ENCODE results near the gene FBXO22.
"Not testable (repeated sequence)": the region's sequence is repeated elsewhere in the genome, so short reads cannot be mapped to it uniquely, and the experiment has no call there.

FBXO22 gene

GRCh38 chr15:75903331-75904239 is at the start of gene FBXO22:
Gene FBXO22 (plus strand): TSS chr15:75903878. CDS start chr15:75903964, 86 bp downstream.
- DNase-seq, result peak; percentile 95

DNA sequence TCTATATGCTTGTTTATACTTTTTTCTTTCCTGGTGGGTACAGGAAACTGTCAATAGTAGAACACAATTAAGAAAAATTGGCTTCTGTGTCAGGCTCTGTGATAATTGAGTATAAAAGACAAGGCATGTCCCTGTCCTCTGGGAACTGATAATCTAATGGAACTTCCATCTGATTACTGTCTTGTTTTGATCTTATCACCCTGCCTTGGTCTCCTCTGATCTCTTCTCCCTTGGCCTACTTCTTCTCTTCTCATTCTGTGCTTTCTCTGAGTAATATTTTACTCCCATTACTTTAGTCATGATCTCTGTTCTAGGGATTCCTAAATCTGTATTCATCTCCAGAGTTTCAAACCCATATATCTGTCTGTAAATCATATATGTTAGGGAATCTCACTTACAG is 45.8 kb upstream of the FBXO22 start:
- no peak for DNase-seq

DNA sequence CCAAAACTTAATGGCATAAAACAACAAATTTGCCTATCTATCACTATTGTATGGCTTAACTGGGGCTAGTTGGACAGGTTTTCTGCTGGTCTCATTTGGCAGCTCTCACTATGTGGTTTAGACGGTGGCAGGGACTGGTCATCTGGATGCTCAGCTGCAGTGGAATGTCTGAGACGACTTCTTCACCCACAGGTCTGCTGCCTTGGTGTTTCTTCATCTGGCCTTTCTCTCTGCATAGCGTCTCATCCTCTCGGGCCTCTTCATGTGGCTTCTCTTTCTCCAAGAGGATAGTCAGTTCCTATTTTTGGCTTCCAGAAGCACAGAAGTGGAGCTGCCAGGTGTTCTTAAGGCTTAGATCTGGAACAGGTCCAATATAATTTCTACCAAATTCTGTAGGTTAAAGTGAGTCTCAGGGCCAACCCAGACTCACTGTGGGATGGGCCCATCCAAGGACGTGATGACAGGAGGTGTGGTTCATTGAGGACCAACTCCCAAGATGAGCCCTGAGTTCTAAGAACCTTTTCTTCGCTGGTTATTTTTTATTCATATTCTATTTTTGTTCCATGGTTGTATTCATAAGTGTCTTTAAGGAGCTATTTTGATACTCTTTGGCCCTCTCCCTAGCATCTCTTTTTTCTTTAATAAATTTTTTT is 41.8 kb upstream of the FBXO22 start:
- DNase-seq, result no peak

DNA sequence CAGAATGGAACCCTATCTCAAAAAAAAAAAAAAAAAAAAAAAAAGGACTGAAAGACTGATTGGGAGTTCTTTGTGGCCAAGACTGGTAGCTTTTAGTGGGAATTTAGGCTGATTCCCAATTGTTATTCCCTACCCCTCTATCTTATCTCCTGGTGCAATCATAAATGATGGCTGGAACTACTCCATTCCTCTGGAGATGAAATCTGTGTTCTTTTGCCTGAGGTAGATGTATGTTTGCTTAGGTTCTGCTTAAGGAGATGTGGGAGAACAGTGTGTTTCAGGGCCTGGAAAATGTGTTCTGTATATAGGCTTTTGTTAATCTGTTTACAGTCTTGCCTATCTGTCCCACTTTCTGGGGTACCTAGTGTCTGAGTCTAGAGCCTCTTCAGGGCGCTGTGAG is 40.9 kb upstream of the FBXO22 start:
- no peak for DNase-seq

DNA sequence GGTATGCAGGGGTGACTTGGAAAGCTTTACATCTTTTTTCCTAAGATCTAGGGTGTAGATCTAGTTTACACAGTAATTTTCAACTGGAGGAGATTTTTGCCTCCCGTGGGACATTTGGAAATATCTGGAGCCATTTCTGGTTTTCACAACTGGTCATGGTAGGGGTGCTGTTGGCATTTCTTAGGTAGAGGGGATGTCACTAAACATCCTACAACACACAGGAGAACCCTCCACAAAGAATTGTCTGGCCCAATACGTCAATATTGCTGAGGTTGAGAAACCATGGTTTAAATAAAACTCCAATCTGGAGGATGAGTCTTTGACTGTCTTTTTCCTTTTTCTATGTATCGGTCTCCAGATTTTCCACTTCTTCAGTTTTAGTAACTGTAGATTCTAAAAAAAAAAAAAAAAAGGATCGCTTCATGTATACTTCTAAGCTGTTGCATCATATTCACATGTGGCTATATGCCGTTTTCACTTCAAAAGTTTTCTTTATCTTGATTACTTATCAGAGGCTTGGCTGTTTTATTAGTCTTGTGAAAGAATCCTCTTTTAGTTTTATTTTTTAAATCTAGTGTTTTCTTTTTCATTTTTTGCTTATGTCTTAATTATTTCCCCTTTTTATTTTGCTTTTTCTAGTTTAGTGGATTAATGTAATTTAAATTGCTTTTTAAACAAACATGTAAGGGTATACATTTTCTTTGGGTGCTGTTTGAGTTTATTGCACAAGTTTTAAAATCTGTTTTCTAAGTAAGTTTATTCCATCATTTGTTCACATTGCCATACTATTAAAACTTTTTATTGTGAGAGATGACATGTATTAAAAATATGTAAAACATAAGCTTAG is 39.2 kb upstream of the FBXO22 start:
- DNase-seq, result no peak

- not testable (repeated sequence) for DNase-seq
Observed at GRCh38 chr15:75866045-75866444, 37.6 kb upstream of the FBXO22 start.

DNA sequence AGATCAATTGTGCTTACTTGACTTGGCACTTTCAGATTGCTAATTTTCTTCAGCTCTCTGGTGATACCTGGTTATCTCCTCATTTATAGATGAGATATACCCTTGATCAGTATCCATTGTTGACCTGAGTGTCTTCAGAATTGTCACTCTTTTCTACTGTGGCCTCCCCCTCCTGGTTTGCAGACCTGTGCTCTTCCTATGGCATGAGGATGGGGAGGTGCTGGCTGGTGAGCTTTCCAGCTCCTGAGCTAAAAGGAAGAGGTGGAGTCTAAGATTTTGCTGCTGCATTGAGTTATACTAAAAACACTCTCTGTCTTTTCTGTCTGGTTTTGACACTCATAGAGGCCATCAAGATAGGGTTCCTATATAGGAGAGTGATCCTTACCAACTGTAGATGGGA is 36.8 kb upstream of the FBXO22 start:
- no peak for DNase-seq

GRCh38 chr15:75867449-75867848 is 36.2 kb upstream of the FBXO22 start:
- DNase-seq, result no peak

DNA sequence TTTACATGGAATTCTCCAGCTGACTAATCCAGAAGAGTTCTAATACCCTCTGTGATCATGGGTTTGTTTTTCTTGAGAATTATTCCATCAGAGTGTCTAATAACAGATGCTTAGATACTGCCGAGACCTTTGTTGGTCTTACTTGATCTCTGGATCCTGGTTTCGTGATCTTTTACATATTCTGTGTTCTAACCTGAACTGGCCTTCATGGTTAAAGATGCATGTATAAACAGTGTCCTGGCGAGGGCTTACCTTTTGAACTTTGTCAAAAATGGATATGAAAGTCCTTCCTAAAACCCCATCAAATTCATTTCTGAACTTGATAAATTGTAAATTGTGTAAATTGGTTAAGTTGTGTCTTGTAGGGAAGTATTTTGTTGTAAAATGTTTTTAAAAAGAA is 35.7 kb upstream of the FBXO22 start:
- no peak for DNase-seq

DNA sequence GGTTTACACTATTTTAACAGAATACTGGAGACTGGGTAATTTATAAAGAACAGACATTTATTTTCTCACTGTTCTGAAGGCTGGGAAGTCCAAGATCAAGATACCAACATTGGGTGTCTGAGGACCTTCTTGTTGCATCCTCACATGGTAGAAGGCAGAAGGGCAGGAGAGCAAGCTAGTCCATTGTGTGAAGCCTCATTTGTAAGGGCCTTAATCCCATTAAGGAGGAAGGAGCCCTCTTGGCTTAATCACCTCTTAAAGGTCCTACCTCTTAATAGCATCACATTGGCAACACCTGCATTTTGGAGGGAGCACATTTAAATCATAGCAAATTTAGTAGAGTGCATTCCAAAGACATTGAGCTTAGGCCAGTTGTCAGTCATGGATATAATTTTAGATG is 34.2 kb upstream of the FBXO22 start:
- no peak for DNase-seq

GRCh38 chr15:75871589-75871988 is 32.1 kb upstream of the FBXO22 start:
- DNase-seq, result not testable (repeated sequence)

GRCh38 chr15:75872403-75872990 is 31.2 kb upstream of the FBXO22 start:
- DNase-seq, result no peak

GRCh38 chr15:75884041-75884440 is 19.6 kb upstream of the FBXO22 start:
- DNase-seq, result no peak

DNA sequence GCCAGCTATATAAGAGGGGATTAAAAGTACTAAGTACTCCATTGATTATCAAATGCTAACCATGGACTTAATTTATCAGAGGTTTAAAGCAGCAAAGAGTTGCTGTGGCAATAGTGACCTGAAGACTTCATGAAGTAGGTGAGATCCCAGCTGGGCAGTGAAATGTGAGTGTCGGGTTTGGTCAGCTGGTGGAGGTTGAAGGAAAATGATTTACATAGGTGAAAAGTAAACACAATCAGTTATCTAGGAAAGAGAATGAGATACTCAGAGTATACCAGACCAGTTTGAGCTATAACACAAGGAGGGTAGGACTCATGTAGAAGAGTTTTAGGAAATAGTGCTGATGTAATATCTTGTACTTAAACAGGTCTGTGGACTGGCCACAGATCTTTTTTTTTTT is 16.5 kb upstream of the FBXO22 start:
- no peak for DNase-seq

GRCh38 chr15:75891895-75892294 is 11.8 kb upstream of the FBXO22 start:
- peak; percentile 31 for DNase-seq

DNA sequence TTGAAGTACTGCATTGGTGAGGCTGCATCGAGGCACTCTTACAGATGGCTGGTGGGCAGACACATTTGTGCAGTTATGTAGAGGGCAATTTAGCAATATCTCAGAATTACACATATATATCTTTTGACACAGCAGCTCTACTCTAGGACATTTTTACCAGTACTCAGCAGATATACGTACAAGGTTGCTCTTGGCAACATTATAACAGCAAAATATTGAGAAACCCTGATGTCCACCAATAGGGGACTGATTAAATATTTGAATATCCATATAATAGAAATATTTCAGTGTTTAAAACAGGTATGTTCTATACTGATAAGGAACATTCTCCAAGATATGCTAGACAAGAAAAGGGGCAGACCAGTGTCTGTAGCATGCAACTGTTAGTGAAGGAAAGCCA is 7.9 kb upstream of the FBXO22 start:
- no peak for DNase-seq

GRCh38 chr15:75900577-75900976 is 3.1 kb upstream of the FBXO22 start:
- no peak for DNase-seq

GRCh38 chr15:75902129-75902557 is 1.5 kb upstream of the FBXO22 start:
- DNase-seq, result no peak

- DNase-seq, result no peak
Observed at GRCh38 chr15:75905231-75905630, 1.6 kb downstream of the FBXO22 start.

- not testable (repeated sequence) for DNase-seq
Observed at GRCh38 chr15:75910355-75910754, 6.7 kb downstream of the FBXO22 start.

DNA sequence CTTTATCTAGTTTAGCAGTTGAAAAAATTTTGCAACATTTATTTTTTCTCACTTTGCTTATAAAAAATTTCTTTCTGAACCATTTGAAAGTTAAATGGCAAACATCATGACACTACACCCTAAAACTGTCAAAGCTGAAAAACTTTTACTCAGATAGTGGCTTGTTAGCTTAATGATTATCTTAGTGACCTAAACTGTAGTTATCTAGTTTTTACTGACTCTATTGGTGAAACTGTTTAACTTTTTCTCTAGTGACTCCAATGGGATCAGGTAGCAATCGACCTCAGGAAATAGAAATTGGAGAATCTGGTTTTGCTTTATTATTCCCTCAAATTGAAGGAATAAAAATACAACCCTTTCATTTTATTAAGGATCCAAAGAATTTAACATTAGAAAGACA is 13.3 kb downstream of the FBXO22 start:
- no peak for DNase-seq

DNA sequence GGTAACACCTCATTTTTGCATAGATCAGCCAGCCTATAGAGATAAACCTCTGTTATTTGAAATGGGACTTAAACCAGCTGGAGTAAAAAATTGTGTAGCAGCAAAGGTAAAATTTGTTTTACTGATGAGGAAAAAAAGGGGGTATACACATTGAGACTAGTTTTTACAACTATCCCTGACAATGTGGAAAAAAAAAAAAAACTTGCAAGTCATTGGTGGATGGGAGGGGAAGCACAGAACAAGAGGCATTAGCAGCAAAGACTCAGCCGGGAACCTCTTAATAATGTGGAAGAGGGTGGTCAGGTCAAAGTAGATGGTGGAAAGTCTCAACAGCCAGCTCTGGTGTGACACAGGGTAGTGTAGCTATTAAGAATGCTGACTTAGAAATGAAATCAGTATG is 14.5 kb downstream of the FBXO22 start:
- DNase-seq, result no peak

DNA sequence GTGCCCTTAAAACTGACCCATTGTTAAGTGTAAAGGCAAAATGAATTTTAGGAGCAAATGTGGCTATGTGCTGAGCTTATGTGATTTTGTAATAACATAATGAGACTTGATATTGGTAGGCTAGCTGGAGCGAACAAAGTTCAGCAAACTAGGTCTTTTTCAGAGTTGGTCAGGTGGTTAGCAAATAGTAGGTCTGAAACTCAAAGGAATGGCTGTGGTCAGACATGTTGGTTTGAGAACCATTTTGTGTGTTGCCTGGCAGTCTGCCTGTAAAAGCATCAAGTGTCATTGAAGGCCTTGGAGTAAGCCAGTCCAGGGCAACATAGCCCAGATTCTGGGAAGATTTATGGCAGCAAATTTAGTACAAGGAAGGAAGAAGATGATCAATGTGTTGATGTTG is 16.4 kb downstream of the FBXO22 start:
- DNase-seq, result no peak

All from activated CD4-positive, alpha-beta T cell treated with anti-CD3 and anti-CD28 coated beads, Interleukin-2, Interleukin-6, amounts not matched to agents 100 ng/mL and 50 ng/mL, durations not matched to agents 16 hours and 8 hours (primary cell).